T-helper 2 cell treated with Interferon-gamma antibody and Interleukin-4, amounts not matched to agents 100 ng/mL and 5 ng/mL, for 36 hours (primary cell): Measurements from ENCODE around the gene SLC25A6. TPM values are rescaled to one million over a fixed set of nuclear protein-coding genes. Genes with fewer than 3 reads are reported as not detected.
"Not testable (repeated sequence)": the region's sequence is repeated elsewhere in the genome, so short reads cannot be mapped to it uniquely, and the experiment has no call there.

ENCODE experiments used
- intact Hi-C: fragments of 100-400 bp; cut with micrococcal nuclease; formaldehyde crosslinking; loops from one replicate; pipeline ENCODE4 v1.15.1; 2023
- total RNA-seq: library from RNA; stranded (reverse); gene quantifications from 2 replicates; pipeline ENCODE4 v1.2.3, GENCODE V29; 2022

Gene SLC25A6
- total RNA-seq, 1 donor from 2014 or later: 236 TPM

- intact Hi-C loops: no loop called here
These were observed 36.5 kb downstream of the SLC25A6 start for GRCh38 chrX:1355131-1356046.

- intact Hi-C loops: no loop called here
These were observed 37.6 kb downstream of the SLC25A6 start for GRCh38 chrX:1354036-1355019.

GRCh38 chrX:1351981-1352714 is 39.8 kb downstream of the SLC25A6 start:
- intact Hi-C loops: no loop called here

GRCh38 chrX:1349606-1350005 is 42.3 kb downstream of the SLC25A6 start:
- intact Hi-C loops: not testable (repeated sequence)

- intact Hi-C loops: no loop called here
These were observed 50.2 kb downstream of the SLC25A6 start for GRCh38 chrX:1341545-1342184.

- intact Hi-C loops: loop anchor here (2.0 to 5.0 kb wide), 2 partner anchors 56 to 90 kb away; partner anchors contain the start of gene SLC25A6
These were observed 54.7 kb downstream of the SLC25A6 start for GRCh38 chrX:1336948-1337779.

- intact Hi-C loops: loop anchor here (2.0 to 5.0 kb wide), 2 partner anchors 56 to 89 kb away; partner anchors contain the start of gene SLC25A6
These were observed 55.5 kb downstream of the SLC25A6 start, which contains the start of gene IL3RA for GRCh38 chrX:1336331-1336943. Gene IL3RA (plus strand): TSS chrX:1336785. CDS start chrX:1341766, 4,981 bp downstream.

Other genes with a start within 250 kb of the SLC25A6 start
- gene CRLF2, start 179.5 kb downstream of the SLC25A6 start, total RNA-seq: 11.0 and 11.5 TPM in 2 replicates
- gene CSF2RA, start 123.3 kb downstream of the SLC25A6 start, total RNA-seq: 0.59 and 0.61 TPM in 2 replicates
- gene IL3RA, start 55.3 kb downstream of the SLC25A6 start, total RNA-seq: 18.1 and 18.4 TPM in 2 replicates
- gene ASMTL, start 60.8 kb upstream of the SLC25A6 start, total RNA-seq: 43.4 and 44.3 TPM in 2 replicates
- 126 and 127 TPM in 2 replicates for gene P2RY8, start 145.1 kb upstream of the SLC25A6 start, total RNA-seq
- 68.2 and 71.9 TPM in 2 replicates for gene AKAP17A, start 199.5 kb upstream of the SLC25A6 start, total RNA-seq
- 0.20 TPM in 1 of 2 replicates, not detected in the other for gene ASMT, start 222.9 kb upstream of the SLC25A6 start, total RNA-seq